Measurements from ENCODE around the gene COBL. TPM values are rescaled to one million over a fixed set of nuclear protein-coding genes. Genes with fewer than 3 reads are reported as not detected.
A peak's percentile ranks its signal among the peaks of the same experiment; 100 is the strongest.

COBL gene
- total RNA-seq, 1 experiment from 2014 or later: 63.6 TPM

GRCh38 chr7:51249187-51249945 lies 67.2 kb downstream of the COBL start:
- H3K9me3 Mint-ChIP-seq (ENCODE audit: unreplicated experiment): no peaks in the 10 kb centered on the region
- BruUV-seq (replicated peaks): no TSS peak
- ChIA-PET CTCF (interaction anchor here (1.2 to 2.0 kb wide), 2 partner anchors 87 to 119 kb away, joined by 3 to 7 read pairs; no protein-coding TSS in a partner anchor), POLR2A (no interaction called here)
- peak overlapping the region; percentile 5 for H3K27ac Mint-ChIP-seq (ENCODE audit: unreplicated experiment)
- Histone ChIP-seq H3K36me3 (ENCODE audit: control insufficient read depth, insufficient read depth, low read length) (peaks cover 1% of the 10 kb centered on the region; the same call in 1 of the 2 replicates), H3K4me1 (peaks cover 26% of the 10 kb centered on the region), H3K9me3 (no peaks in the 10 kb centered on the region), H3K27me3 (replicated peaks; ENCODE audit: control insufficient read depth, insufficient read depth, low read length) (no peaks in the 10 kb centered on the region), H3K4me3 (ENCODE audit: low read depth, low read length) (no peak overlapping the region)
- intact Hi-C loops (cut with micrococcal nuclease; ENCODE audit: unreplicated experiment): no loop called here
- no peaks in the 10 kb centered on the region for H3K36me3 Mint-ChIP-seq (ENCODE audit: insufficient read depth, unreplicated experiment)
- H3K4me1 Mint-ChIP-seq (ENCODE audit: low read depth, unreplicated experiment): peaks cover 20% of the 10 kb centered on the region
- no peak for DNase-seq
- TF ChIP-seq CTCF (IDR thresholded peaks at IDR 0.05; ENCODE audit: insufficient read depth in 1 of 2, low read depth in 1 of 2, low read length in 1 of 2, severe bottlenecking in 1 of 2, unreplicated experiment in 1 of 2): no peak
- H3K27me3 Mint-ChIP-seq (ENCODE audit: insufficient read depth, unreplicated experiment): no peaks in the 10 kb centered on the region
- H3K4me3 Mint-ChIP-seq (ENCODE audit: unreplicated experiment): no peak overlapping the region

- CTCF ChIA-PET: no interaction called here
These were observed 70.1 kb downstream of the COBL start for GRCh38 chr7:51246258-51247245.

More at GRCh38 chr7:51246258-51247245, 70.1 kb downstream of the COBL start:
- H3K27me3 ChIP-seq (replicated peaks; ENCODE audit: control insufficient read depth, insufficient read depth, low read length): no peaks in the 10 kb centered on the region
- peaks cover 1% of the 10 kb centered on the region; the same call in 1 of the 2 replicates for H3K36me3 ChIP-seq (ENCODE audit: control insufficient read depth, insufficient read depth, low read length)
- H3K9me3 ChIP-seq: no peaks in the 10 kb centered on the region
- Mint-ChIP-seq H3K27me3 (ENCODE audit: insufficient read depth, unreplicated experiment) (no peaks in the 10 kb centered on the region), H3K27ac (ENCODE audit: unreplicated experiment) (no peak overlapping the region), H3K9me3 (ENCODE audit: unreplicated experiment) (no peaks in the 10 kb centered on the region), H3K4me1 (ENCODE audit: low read depth, unreplicated experiment) (peaks cover 15% of the 10 kb centered on the region), H3K36me3 (ENCODE audit: insufficient read depth, unreplicated experiment) (peaks cover 4% of the 10 kb centered on the region), H3K4me3 (ENCODE audit: unreplicated experiment) (no peak overlapping the region)
- DNase-seq: no peak
- peaks cover 33% of the 10 kb centered on the region for H3K4me1 ChIP-seq
- no peak for TF ChIP-seq CTCF (IDR thresholded peaks at IDR 0.05; ENCODE audit: insufficient read depth in 1 of 2, low read depth in 1 of 2, low read length in 1 of 2, severe bottlenecking in 1 of 2, unreplicated experiment in 1 of 2)
- intact Hi-C loops (cut with micrococcal nuclease; ENCODE audit: unreplicated experiment): no loop called here
- BruUV-seq (replicated peaks): no TSS peak
- POLR2A ChIA-PET: no interaction called here
- H3K4me3 ChIP-seq (ENCODE audit: low read depth, low read length): no peak overlapping the region

Measured in Caco-2 (cell line).